ENCODE measurements around the gene KCTD18. TPM values are rescaled to one million over a fixed set of nuclear protein-coding genes. Genes with fewer than 3 reads are reported as not detected.

The KCTD18 gene
- total and polyA plus RNA-seq, 2 experiments from 2014 or later, result 15.6 to 27.7 TPM

GRCh38 chr2:200486529-200486928 lies 23.3 kb downstream of the KCTD18 start:
- Histone ChIP-seq H3K9ac (no peak overlapping the region), H3K9me2 (ENCODE audit: insufficient read depth) (no peaks in the 10 kb centered on the region), H3K27me3 (replicated peaks; ENCODE audit: insufficient read depth) (no peaks in the 10 kb centered on the region), H4K20me1 (ENCODE audit: insufficient read depth) (no peaks in the 10 kb centered on the region), H3K4me1 (ENCODE audit: insufficient read depth) (peaks cover 6% of the 10 kb centered on the region), H2AFZ (no peak overlapping the region), H3K4me3 (no peak overlapping the region), H3F3A (ENCODE audit: insufficient read depth) (peaks cover 18% of the 10 kb centered on the region; the same call in 1 of the 2 replicates), H3K36me3 (ENCODE audit: low read depth) (peaks cover 5% of the 10 kb centered on the region; the same call in 1 of the 2 replicates), H3K27ac (no peak overlapping the region), H3K79me2 (ENCODE audit: insufficient read depth) (no peaks in the 10 kb centered on the region), H3K4me2 (ENCODE audit: unreplicated experiment) (no peak overlapping the region), H3K9me3 (ENCODE audit: low read depth) (no peaks in the 10 kb centered on the region)
- no peak for TF ChIP-seq EZH2phosphoT487 (IDR thresholded peaks at IDR 0.05; ENCODE audit: insufficient read depth, low read depth)
- no peak for TF ChIP-seq EZH2 (IDR thresholded peaks at IDR 0.05; ENCODE audit: insufficient read depth, poor library complexity, severe bottlenecking)
- in situ Hi-C loops (cut with MboI), result loop anchor here (10.0 kb wide), 1 partner anchor 512 kb away; no protein-coding TSS in a partner anchor
- no peak for DNase-seq
- WGBS, 2 experiments (ENCODE audit: low coverage in 1 of 2, low lambda C conversion rate in 2 of 2, missing lambda C conversion rate in 2 of 2), result 55 to 62% methylated on average over 2 of the region's 2 CpGs

- no peaks in the 10 kb centered on the region for H3K27me3 ChIP-seq (replicated peaks; ENCODE audit: insufficient read depth)
- H4K20me1 ChIP-seq (ENCODE audit: insufficient read depth), result no peaks in the 10 kb centered on the region
- H3K4me3 ChIP-seq, result no peak overlapping the region
- H2AFZ ChIP-seq, result no peak overlapping the region
- TF ChIP-seq EZH2 (IDR thresholded peaks at IDR 0.05; ENCODE audit: insufficient read depth, poor library complexity, severe bottlenecking), result no peak
- TF ChIP-seq EZH2phosphoT487 (IDR thresholded peaks at IDR 0.05; ENCODE audit: insufficient read depth, low read depth), result no peak
- DNase-seq, result peak; percentile 31
- no peaks in the 10 kb centered on the region for H3K9me3 ChIP-seq (ENCODE audit: low read depth)
- WGBS, 2 experiments (ENCODE audit: low coverage in 1 of 2, low lambda C conversion rate in 2 of 2, missing lambda C conversion rate in 2 of 2), result 54 to 60% methylated on average over 3 of the region's 3 CpGs
- H3K4me2 ChIP-seq (ENCODE audit: unreplicated experiment), result no peak overlapping the region
- no peak overlapping the region for H3K9ac ChIP-seq
- H3K9me2 ChIP-seq (ENCODE audit: insufficient read depth), result no peaks in the 10 kb centered on the region
- H3K27ac ChIP-seq, result no peak overlapping the region
- in situ Hi-C loops (cut with MboI), result loop anchor here (10.0 kb wide), 1 partner anchor 510 kb away; no protein-coding TSS in a partner anchor
- H3K36me3 ChIP-seq (ENCODE audit: low read depth), result no peaks in the 10 kb centered on the region; the same call in 1 of the 2 replicates
- H3F3A ChIP-seq (ENCODE audit: insufficient read depth), result peaks cover 31% of the 10 kb centered on the region
- H3K4me1 ChIP-seq (ENCODE audit: insufficient read depth), result peaks cover 12% of the 10 kb centered on the region
- no peaks in the 10 kb centered on the region for H3K79me2 ChIP-seq (ENCODE audit: insufficient read depth)
These were observed 24.9 kb downstream of the KCTD18 start for GRCh38 chr2:200484934-200485333.

- no peak for TF ChIP-seq EZH2 (IDR thresholded peaks at IDR 0.05; ENCODE audit: insufficient read depth, poor library complexity, severe bottlenecking)
- TF ChIP-seq EZH2phosphoT487 (IDR thresholded peaks at IDR 0.05; ENCODE audit: insufficient read depth, low read depth), result no peak
- Histone ChIP-seq H3K79me2 (ENCODE audit: insufficient read depth) (no peaks in the 10 kb centered on the region), H3K9me2 (ENCODE audit: insufficient read depth) (no peaks in the 10 kb centered on the region), H3K36me3 (ENCODE audit: low read depth) (peaks cover 4% of the 10 kb centered on the region; the same call in 1 of the 2 replicates), H3K9ac (no peak overlapping the region), H3K4me1 (ENCODE audit: insufficient read depth) (peaks cover 24% of the 10 kb centered on the region), H3K4me2 (ENCODE audit: unreplicated experiment) (no peak overlapping the region), H4K20me1 (ENCODE audit: insufficient read depth) (no peaks in the 10 kb centered on the region), H2AFZ (no peak overlapping the region), H3K4me3 (no peak overlapping the region), H3K9me3 (ENCODE audit: low read depth) (no peaks in the 10 kb centered on the region), H3F3A (ENCODE audit: insufficient read depth) (peaks cover 39% of the 10 kb centered on the region), H3K27me3 (replicated peaks; ENCODE audit: insufficient read depth) (no peaks in the 10 kb centered on the region), H3K27ac (no peak overlapping the region)
- WGBS, 2 experiments (ENCODE audit: low coverage in 1 of 2, low lambda C conversion rate in 2 of 2, missing lambda C conversion rate in 2 of 2), result 79% methylated on average over 4 of the region's 4 CpGs
- in situ Hi-C loops (cut with MboI), result loop anchor here (10.0 kb wide), 1 partner anchor 509 kb away; no protein-coding TSS in a partner anchor
- DNase-seq, result peak; percentile 26
These were observed 26.1 kb downstream of the KCTD18 start for GRCh38 chr2:200483729-200484198.

DNA sequence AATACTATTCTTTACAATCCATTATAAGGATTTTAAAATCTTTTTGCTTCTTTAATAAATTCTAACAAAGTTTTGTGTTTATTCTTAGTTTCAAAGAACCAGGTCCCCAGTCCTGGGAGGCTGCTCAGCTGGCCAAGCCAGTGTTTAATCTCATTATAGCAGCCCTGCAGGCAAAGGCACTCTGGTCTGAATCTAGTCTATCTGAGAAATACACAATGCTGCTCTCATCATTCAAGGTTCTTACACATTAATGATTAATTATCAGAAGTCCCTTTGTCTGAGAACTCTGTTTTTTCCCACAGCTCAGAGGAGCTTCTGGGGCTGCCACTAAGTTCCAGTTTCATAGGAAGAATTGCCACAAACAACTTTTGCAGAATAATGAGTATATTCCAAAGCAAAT lies 27.7 kb downstream of the KCTD18 start:
- Histone ChIP-seq H4K20me1 (ENCODE audit: insufficient read depth) (no peaks in the 10 kb centered on the region), H3F3A (ENCODE audit: insufficient read depth) (peaks cover 49% of the 10 kb centered on the region), H3K79me2 (ENCODE audit: insufficient read depth) (no peaks in the 10 kb centered on the region), H3K36me3 (ENCODE audit: low read depth) (peaks cover 19% of the 10 kb centered on the region), H3K27ac (no peak overlapping the region), H3K9ac (no peak overlapping the region), H3K4me2 (ENCODE audit: unreplicated experiment) (no peak overlapping the region), H3K9me3 (ENCODE audit: low read depth) (no peaks in the 10 kb centered on the region), H2AFZ (no peak overlapping the region), H3K27me3 (replicated peaks; ENCODE audit: insufficient read depth) (no peaks in the 10 kb centered on the region), H3K4me1 (ENCODE audit: insufficient read depth) (peaks cover 26% of the 10 kb centered on the region), H3K4me3 (no peak overlapping the region), H3K9me2 (ENCODE audit: insufficient read depth) (no peaks in the 10 kb centered on the region)
- in situ Hi-C loops (cut with MboI), result loop anchor here (10.0 kb wide), 1 partner anchor 507 kb away; no protein-coding TSS in a partner anchor
- TF ChIP-seq EZH2phosphoT487 (IDR thresholded peaks at IDR 0.05; ENCODE audit: insufficient read depth, low read depth), result no peak
- no peak for TF ChIP-seq EZH2 (IDR thresholded peaks at IDR 0.05; ENCODE audit: insufficient read depth, poor library complexity, severe bottlenecking)
- DNase-seq, result no peak
